Measurements from ENCODE around the gene HECTD4.
A peak's percentile ranks its signal among the peaks of the same experiment; 100 is the strongest.

The HECTD4 gene

DNA sequence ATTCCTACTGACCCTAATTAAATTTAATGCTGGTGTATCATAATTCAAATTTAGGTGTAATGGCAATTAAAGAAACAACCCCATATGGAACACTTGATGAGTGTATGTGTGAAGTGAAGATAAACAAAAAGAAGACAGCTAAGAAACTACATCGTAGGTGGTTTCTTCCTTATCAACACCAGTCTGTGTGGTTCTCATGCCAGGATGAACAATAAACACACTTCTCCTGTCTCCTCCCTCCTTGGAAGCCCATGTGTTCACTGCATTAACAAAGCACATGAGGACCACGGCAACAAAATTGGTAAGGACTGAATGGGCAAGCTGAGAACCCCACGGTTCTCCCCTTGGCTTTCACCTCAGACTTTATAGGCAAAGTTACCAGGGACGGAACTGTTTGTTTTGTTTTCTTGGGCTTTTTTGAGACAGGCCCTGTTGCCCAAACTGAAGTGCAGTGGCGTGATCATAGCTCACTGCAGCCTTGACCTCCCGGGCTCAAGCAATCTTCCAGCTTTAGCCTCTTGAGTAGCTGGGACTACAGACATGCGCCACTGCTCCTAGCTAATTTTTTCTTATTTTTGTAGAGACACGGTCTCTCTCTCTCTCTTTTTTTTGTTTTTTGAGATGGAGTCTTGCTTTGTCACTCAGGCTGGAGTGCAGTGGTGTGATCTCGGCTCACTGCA, 185.9 kb downstream of the HECTD4 start:
- DNase-seq: no peak

DNA sequence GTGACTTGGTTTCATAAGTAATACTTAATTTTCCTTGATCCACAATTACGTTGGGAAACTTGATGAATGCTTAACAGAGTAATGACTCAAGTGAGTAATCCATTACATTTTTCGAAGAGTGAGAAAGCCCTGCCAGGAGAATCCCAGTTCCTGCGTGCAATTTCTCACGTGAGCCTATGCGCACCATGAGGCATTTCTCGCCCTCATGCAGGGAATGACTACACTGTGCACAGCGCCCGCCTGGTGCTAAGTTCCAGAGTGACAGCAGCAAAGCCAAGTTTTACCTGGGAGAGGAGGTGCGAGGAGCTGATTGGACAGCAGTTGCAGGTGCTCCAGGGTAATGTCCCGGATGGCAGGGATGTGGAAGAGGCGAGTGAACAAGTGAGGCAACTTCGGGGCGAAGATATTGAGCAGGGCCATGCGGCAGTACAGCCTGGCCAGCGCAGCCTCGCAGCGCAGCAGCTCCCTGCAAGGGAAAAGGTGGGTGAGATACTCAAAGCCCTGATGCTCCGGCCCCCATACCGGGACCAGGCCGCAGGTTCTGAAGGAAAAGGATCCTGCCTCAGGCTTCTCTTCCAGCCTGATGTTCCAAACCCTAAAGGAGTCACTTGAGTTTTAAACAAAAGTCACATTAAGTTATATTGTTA, 187.5 kb downstream of the HECTD4 start:
- no peak for DNase-seq

DNA sequence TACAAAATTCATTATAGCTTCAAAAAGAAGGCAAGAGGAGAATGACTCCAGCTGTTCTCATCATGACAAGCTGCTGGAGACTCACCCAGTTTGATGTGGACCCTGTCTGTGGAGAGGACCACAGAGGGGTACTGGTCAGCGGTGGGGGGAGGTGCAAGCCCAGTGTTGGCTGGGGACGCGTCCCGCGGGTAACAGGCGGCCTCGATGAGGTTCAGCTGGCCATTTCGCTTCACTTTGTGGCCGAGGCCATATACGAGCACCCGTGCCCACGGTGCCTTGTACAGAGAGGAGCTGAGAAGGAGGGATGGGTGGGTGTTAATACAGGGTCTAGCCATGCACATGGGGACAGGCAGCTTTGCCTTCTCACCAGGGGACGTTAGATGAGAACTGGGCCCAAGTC, 189.8 kb downstream of the HECTD4 start:
- no peak for DNase-seq

DNA sequence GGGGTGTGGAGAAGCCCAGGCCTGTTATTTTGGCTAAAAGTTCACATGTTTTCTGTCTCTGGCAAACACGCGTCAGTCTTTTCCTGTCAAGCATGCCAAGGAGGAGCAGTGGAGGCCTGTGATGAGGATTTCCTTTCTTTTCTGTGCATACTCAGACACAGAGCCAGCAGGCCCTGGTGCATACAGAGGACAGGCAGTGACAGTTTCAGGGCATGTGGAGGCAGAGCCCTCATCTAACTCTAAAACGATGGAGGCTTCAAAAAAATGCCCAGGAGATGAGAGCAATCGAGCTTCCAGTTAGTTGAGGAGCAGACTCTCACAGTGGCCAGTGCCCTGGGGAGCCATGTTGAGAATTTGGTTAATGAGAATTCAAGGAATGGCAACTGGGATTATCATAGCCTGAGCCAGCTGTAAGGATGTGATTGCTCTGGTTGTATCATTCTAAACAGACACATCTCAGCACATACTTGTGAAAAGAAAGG, 190.3 kb downstream of the HECTD4 start:
- DNase-seq: no peak

DNA sequence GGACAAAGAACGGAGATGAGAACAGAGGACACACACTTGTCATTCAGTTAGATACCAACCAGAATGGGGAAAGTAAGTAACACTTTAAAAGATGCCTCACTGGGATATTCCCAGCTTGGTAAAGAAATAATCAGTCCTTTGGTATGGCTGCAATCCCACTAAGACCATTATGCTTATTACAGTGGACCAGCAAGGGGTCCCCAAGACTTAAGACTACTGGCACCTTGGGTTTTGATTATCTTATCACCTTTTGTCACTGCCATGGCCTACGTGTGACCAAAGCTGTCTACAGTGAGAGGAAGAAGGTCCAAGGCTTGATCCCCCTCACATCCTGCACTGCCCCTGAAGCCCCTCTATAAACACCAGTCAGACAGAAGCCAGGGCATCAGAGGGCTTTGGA, 191.0 kb downstream of the HECTD4 start:
- no peak for DNase-seq

DNA sequence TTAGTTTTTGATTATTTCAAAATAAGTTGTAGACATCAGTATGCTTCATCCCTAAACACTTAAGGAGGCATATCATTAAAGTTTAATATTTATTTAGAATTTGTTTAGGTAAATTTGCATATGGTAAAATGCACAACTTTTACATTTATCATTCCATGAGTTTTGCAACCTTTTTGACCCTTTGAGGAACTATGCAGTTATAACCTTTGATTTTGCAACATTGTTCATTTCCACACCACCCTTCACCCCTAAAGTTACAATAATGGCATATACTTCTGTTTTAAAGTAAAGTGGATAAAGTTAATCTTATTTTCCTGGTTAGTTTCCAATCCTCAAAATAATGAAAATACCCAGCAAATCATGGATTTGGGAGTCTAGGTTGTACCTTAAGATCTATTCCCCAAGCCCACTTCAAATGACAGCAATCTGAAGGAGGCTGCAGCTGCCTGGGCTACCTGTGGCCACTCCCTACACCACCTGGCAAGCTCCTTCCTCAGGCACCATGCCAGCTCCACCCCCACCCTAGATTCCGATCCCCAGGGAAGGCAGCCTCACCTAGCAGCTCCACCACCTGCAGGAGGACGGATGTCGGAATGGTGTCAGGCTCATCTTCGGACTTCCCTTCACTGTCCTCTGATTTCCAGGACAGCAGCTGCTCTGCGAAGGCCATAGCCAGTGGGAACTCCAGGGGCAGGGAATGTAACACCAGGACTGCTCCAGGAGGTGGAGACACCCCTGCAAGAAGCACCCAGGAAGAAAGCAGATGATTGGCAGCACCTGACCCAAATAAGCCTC, 191.8 kb downstream of the HECTD4 start:
- no peak for DNase-seq

DNA sequence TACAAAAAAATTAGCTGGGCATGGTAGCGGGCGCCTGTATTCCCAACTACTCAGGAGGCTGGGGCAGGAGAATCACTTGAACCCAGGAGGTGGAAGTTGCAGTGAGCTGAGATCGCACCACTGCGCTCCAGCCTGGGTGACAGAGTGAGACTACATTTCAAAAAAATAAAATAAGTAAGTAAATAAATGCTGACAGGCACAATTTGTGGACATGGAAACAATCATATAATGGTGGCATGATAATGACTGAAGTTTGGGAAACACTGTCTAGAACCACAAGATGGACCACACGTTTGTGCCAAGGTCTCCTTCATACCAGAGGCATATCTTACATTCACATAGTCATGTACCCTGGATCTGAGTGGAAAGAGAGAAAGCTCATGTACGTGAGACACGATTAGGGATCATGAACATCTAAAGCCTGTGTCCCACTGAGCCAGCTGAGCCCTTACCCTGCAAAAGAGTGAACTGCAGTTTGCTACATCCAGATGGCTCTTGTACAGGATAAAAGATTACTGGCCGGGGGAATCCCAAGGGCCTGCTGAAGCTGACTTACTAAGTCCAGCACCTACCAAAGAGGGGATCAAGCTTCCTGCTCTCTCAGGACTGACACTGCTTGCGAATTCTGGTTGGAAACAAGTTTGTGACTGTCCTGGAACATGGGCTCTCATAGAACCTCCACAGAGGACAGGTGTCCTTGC, 194.0 kb downstream of the HECTD4 start:
- no peak for DNase-seq

DNA sequence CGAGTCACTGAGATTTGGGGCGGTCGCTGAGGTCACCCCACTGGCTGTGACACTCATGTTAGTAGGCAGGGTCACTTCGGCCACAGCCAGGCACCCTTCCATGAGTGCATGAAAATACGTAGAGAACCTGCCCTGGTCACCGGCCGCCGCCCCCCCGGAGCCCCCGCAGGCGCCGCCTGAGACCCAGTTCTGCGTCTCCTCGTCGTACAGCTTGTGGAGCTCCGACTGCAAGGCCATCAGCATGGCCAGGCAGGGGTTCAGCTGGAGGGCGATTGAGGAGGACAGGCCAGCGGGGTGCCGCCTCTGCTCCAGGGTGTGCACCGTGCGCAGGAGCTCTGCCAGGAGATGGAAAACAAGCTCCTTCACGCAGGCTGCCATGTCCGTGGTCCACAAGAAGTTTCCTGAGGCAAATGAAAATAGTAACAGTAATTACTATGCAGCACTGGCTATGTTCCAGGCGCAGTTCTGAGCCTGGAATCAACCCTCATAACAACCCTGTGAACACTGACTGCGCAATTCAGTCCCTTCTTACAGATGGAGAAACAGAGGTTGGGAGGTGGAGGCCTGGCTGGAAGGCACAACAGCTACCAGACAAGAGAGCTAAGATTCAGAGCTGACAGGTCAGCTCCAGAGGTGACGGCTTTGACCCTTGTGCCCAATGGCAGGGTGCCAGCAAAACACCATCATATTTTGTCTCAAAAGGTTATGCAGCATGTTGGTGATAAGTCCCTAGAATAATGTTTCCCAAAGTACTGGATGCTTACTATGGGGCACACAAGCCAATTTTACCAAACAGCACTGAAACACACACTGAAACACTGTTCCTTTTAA, 196.9 kb downstream of the HECTD4 start:
- DNase-seq: no peak

DNA sequence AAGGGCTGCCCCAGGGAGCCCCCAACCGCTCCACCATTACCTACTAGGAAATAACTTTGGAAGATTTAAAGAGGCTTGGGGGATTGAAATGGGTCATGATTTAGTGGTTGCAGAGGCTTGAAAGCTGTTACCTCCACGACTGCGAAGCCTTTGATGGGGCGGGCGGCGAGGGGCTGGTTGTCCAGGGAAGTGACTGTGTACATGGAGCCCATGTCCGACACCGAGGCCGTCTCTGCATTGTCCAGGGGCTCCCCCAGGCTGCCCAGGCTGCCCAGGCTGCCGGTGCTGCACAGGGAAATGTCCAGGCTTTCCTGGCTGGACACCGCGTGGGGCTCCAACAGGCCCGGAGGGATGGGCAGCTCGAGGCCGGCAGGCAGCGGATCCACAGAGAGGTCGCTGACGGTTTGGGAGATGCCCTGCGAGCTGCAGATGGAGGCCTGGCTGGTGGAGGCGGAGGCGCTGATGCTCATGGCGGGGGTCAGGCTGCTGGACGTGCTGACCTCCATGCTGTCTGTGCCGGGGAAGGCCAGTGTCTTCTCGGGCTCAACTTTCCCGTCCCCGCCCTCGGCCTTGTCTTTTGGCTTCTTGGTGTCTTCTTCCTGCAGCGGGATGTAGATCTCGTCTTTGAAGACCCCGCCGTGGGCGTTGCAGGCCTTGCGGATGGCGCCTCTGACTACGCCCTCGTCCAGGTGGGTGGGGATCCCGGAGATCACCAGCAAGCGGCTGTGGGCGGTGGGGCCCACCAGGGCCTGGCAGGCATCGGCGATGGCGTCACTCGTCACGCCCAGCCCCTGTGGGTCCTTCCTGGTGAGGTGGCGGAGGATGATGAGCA, 198.0 kb downstream of the HECTD4 start:
- no peak for DNase-seq

DNA sequence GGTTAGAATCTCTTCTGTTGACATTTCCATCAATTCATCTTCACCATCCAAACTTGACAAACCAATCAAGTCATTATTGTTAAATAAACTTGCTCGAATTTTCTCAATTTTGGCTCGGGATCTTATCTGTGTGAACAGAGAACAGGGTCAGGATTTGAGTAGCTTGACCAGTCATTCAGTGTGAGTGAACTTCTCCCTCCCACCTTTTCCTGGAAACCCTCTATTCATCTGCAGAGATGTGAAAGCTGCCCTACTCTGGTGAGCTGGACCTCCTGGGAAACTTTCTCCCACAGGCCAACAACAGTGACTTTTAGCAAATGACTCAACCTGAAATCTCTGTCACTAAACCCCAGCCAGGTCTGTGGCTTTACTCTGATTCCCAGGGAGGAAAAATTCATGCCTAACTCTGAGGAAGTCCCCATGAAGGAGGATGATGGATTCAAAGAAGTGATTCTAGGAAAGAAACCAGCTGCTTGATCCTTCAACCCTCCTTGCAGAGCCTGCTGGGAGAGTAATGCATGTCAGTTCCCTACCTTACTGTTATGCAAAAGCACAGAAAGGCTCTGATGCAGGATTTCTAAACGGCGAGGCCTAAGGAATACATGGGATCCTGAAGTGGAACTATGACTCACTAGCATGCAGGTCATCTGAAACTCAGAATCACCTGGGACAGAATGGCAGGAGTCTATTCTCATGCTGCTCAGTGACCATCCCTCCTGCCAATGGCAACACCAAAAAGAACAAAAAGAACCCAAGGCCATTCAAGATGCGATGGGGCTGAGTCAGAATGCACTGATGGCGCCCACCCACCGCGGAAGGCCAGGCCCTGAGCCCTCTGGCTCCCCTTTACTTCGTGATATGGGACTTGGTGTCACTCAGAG, 198.8 kb downstream of the HECTD4 start:
- DNase-seq: peak; percentile 42

DNA sequence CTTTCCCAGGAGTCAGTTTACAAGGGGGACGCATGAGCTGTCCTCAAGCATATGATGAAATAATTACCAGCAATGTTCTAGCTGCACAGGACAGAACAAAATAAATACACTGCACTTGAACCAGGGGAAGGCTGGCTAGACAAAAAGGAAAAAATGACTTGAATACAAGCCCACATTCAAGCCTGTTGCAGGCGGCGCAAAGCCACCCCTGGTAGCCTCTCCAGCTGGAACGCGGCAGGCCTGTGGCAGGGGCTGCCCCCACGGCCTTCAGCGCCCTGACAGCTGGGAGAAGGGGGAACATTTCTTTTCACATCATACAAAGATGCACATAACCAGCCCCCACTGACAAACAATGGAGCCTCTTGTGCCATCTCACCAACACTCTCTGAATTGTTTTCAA, 199.7 kb downstream of the HECTD4 start:
- DNase-seq: no peak

DNA sequence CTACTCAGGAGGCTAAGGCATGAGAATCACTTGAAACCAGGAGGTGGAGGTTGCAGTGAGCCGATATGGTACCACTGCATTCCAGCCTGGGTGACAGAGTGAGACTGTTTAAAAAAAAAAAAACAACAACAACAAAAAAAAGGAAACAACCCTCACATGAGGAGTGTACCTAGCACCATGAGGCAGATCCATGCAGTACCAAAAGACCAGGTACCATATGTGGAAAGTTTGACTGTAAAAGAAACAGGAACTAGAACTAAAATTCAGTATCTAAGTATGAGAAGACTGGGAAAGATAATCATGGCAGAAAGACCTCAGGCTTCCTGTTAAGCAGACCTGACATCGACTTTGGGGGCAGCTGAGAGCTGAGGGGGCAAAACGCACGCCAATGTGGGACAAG, 201.8 kb downstream of the HECTD4 start:
- DNase-seq: no peak

DNA sequence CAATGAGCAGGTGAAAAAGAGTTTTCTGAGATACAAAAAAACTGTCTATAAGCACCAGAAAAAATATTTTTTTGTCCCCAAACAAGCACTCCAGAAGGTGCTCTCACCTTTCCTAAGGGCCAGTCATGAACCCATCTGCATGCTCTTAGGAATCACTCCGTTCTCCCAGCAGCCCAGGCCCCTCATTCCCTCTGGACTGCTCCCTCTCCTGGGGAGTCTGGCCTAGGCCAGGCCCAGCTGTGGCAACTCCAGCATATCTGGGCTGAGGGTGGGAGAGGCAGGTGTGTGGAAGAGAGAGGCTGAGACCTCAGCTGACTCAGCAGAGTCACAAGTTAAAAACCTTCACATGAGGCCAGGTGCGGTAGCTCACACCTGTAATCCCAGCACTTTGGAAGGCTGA, 202.3 kb downstream of the HECTD4 start:
- DNase-seq: no peak

DNA sequence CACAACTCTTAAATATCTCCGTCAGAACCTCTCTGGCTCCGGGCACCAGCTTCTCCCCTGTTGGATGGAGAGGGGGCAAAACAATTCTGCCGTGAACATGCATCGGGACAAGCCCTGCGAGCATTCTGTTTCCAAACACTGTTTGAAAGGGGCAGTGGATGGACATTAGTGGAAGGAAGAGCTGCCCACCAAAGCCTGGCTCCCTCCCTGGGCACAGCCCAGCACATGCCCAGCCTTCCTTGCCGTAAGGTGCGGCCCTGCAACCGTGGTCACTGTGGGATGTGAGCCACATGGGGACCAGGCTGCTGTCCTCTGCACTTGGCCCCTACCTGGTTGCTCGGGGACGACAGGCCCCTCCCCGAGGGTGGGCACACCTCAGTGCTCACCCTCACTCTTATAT, 202.9 kb downstream of the HECTD4 start:
- no peak for DNase-seq

DNA sequence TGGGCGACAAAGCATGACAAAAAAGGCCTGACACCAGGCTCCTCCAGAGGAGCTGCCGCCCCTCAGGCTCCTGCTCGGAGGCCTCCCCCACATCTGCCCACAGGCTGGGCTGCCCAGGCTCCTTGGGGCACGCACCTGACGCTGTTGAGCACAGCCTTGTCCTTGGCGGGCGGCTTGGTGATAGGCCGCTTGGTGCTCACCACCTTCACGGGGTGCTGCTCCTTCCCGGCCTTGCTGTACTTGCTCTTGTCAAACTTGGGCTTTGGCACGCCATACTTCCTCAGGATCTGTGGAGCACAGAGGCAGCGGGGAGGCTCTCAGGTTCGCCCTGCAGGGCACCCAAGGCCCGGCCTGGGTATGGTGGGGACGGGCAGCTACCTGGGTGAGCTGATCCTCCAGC, 203.4 kb downstream of the HECTD4 start:
- no peak for DNase-seq

DNA sequence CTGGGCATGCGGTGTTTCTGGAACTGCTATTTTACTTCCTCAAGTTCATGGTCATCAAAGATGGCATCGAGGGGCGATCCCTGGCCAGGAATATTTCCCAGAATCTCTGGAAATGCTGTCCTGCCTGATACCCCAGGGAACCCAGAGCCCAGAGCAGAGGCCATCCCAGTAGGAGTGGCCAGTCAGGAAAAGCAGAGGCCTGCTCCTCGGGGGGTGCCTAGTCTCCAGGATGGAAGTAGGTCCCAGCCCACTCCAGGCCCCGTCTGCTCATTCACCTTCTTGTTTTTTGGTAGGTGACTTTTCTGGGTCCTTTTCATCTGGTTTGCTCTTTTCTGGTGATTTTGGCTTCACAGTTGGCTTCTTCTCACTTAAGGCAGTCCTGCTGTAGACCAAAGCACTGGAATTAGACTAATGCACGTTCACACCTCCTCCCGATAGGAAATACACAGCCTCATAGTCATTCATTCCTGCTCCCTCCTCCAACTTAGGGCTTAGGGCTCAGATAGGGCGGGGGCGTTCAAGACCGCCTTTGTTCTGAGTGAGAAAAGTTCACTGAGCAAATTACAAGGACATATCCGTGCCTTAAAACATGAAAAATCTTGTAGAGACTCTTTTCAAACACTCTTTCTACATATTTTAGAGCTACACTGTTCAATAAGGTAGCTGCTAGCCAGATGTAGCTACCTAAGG, 205.8 kb downstream of the HECTD4 start:
- no peak for DNase-seq

DNA sequence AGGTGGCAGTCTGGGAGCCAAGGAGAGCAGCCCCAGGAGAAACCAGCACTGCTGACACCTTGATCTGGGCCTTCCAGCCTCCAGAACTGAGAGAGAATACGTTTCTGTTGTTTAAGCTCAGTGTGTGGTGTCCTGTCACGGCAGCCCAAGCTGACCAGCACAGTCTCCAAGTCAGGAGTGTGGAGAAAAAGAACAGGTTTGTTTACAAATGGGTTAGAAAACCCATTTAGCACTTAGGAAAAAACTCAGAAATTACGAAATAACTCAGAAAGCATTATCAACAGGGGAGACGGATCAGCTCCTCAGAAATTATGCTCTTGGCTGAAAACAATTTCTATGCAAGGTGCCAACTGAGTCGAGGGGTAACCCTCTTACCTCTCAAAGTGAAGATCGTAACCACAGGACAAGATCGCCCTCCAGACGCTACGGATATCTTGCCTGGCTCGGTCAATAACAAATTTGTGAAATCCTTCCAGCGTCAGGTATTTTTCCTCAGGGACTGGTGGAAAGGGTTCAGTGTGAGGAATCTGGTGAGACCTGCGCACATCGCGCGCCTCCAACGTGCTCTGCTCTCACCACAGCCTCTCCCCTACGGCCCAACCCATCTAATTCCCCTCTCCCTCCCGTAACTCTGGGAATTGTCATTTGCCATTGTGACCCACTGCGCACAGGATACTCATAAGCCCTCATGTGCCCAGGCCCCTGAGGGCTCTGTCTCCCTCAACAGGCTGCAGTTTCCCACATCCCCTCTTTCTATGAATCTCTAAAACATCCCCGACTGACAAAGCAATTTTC, 206.7 kb downstream of the HECTD4 start:
- no peak for DNase-seq

DNA sequence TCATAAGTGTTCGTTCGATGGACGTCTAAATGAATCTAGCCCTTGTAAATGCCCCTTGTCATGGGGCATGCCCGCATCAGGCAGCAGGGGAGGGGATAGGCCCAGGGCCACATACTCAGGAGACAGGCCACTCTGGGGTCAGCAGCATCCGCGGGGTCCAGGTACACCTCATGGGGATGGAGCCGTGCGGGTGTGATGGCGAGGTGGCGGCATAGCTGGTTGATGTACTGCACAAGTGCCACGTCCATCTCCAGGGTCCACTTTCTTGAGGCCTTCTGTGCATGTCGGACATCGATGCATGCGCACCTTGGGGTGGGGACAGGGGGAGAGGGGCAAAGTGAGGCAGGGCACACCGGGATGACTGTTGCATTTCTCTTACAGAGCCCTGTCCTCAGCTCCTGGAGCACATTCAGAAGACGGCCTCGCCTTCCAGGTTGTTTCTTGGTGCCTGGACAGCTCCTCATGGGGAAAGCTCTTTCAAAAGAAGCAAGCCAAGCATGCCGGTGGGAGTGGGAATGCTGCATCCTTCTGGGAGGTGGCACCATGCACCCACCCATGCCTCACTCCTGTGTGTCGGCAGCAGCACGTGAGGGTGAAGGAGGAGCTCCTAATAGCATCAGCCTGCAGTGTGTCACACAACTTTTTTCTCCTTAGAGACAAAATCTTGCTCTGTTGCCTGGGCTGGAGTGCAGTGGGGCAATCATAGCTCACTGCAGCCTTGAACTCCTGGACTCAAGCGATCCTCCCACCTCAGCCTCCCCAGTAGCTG, 209.5 kb downstream of the HECTD4 start:
- DNase-seq: no peak
